ENCODE results near the gene FAM216B.

GRCh38 chr13:42832341-42833096 is 51.1 kb downstream of the FAM216B start:
- TF ChIP-seq CTCF (optimal IDR thresholded peaks at IDR 0.05 in 1 of 3, IDR thresholded peaks at IDR 0.05 in 1 of 3, conservative IDR thresholded peaks at IDR 0.05 in 1 of 3; ENCODE audit: extremely low read depth in 1 of 3, insufficient read depth in 2 of 3, low read length in 3 of 3): no peak
- TF ChIP-seq EZH2 (IDR thresholded peaks at IDR 0.05; ENCODE audit: low read length): no peak

Data from keratinocyte (primary cell).